Ishikawa (cell line): ENCODE results near the gene CCP110.

Experiments used
- CEBPB ChIP-seq: IDR thresholded peaks from 2 replicates; pipeline ENCODE4 v1.6.1; 2012
- CREB1 ChIP-seq: IDR thresholded peaks from 2 replicates; pipeline ENCODE4 v1.6.1; 2012; ENCODE audit warnings: low read depth
- EGR1 ChIP-seq: IDR thresholded peaks from 2 replicates; pipeline ENCODE4 v1.6.1; 2012
- EP300 ChIP-seq: IDR thresholded peaks from 2 replicates; pipeline ENCODE4 v1.6.1; 2012; ENCODE audit warnings: borderline replicate concordance
- FOXM1 ChIP-seq: IDR thresholded peaks from 2 replicates; pipeline ENCODE4 v1.6.1; 2012; ENCODE audit warnings: low read depth, borderline replicate concordance
- NFIC ChIP-seq: IDR thresholded peaks from 2 replicates; pipeline ENCODE4 v1.6.1; 2012
- RAD21 ChIP-seq: IDR thresholded peaks from 2 replicates; pipeline ENCODE4 v1.6.1; 2012; ENCODE audit warnings: low read depth
- TAF1 ChIP-seq: IDR thresholded peaks from 2 replicates; pipeline ENCODE4 v1.6.1; 2012; ENCODE audit warnings: low read depth, mild to moderate bottlenecking
- TCF12 ChIP-seq: IDR thresholded peaks from 2 replicates; pipeline ENCODE4 v1.6.1; 2012; ENCODE audit warnings: low read depth
- TEAD4 ChIP-seq: IDR thresholded peaks from 2 replicates; pipeline ENCODE4 v1.6.1; 2012
- USF1 ChIP-seq: IDR thresholded peaks from 2 replicates; pipeline ENCODE4 v1.6.1; 2012
- YY1 ChIP-seq: IDR thresholded peaks from 2 replicates; pipeline ENCODE4 v1.6.1; 2012; ENCODE audit warnings: low read depth
- ZBTB7A ChIP-seq: IDR thresholded peaks from 2 replicates; pipeline ENCODE4 v1.6.1; 2012; ENCODE audit warnings: low read depth
- TF ChIP-seq, protein P1 (sequence below): IDR thresholded peaks from 2 replicates; pipeline ENCODE4 v1.6.1; 2012; ENCODE audit warnings: low read depth, mild to moderate bottlenecking
- TF ChIP-seq, protein P2 (sequence below): IDR thresholded peaks from 2 replicates; pipeline ENCODE4 v1.6.1; 2012

The CCP110 gene

DNA sequence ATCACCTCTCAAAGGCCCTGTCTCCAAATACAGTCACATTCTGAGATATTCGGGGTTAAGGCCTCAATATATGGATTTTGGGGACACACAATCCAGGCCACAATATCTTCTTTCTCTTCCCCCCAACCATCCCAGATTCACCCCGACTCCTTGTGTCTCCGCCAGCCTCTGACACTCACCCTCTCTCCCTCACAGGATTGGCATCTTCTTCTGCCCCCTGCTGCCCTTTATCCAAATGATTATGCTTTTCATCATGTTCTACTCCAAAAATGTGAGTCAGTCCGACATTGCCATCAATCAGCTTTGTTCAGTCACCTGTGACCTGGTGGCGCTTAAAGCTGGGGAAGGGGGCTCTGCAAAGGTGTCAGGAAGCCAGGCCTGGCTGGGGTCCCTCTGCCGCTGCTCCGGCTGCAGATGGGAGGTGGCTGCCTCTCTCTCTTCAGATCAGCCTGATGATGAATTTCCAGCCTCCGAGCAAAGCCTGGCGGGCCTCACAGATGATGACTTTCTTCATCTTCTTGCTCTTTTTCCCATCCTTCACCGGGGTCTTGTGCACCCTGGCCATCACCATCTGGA is 36.9 kb upstream of the CCP110 start:
- TF ChIP-seq CEBPB: no peak
- no peak for TF ChIP-seq FOXM1
- TF ChIP-seq RAD21: no peak
- no peak for TF ChIP-seq EP300
- TF ChIP-seq TEAD4: no peak
- TF ChIP-seq CREB1: no peak
- TF ChIP-seq, protein P1, sequence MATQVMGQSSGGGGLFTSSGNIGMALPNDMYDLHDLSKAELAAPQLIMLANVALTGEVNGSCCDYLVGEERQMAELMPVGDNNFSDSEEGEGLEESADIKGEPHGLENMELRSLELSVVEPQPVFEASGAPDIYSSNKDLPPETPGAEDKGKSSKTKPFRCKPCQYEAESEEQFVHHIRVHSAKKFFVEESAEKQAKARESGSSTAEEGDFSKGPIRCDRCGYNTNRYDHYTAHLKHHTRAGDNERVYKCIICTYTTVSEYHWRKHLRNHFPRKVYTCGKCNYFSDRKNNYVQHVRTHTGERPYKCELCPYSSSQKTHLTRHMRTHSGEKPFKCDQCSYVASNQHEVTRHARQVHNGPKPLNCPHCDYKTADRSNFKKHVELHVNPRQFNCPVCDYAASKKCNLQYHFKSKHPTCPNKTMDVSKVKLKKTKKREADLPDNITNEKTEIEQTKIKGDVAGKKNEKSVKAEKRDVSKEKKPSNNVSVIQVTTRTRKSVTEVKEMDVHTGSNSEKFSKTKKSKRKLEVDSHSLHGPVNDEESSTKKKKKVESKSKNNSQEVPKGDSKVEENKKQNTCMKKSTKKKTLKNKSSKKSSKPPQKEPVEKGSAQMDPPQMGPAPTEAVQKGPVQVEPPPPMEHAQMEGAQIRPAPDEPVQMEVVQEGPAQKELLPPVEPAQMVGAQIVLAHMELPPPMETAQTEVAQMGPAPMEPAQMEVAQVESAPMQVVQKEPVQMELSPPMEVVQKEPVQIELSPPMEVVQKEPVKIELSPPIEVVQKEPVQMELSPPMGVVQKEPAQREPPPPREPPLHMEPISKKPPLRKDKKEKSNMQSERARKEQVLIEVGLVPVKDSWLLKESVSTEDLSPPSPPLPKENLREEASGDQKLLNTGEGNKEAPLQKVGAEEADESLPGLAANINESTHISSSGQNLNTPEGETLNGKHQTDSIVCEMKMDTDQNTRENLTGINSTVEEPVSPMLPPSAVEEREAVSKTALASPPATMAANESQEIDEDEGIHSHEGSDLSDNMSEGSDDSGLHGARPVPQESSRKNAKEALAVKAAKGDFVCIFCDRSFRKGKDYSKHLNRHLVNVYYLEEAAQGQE: no peak
- no peak for TF ChIP-seq ZBTB7A

DNA sequence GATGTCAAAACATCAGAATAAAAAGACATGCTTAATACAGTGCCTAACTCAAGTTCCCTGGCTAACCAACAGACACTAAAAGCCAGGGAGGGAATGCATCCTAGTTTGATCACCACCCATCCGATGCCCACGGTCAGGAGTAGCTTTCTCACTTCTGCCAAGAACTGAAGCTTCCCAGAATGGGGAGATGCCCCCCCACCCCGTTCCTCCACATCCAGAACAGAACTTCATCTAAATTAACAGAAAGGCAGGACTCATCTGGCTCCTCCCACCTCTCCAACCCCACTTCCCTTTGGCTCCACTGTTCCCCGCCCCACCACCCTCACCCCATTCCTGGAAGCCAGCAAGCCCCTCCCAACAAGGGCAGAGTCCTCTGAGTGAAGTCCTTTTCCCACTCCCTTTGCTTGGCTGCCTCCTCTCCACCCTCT is 35.5 kb upstream of the CCP110 start:
- TF ChIP-seq EP300 (no peak), TCF12 (no peak), TAF1 (no peak), NFIC (no peak), USF1 (no peak), YY1 (no peak), FOXM1 (no peak), TEAD4 (no peak), ZBTB7A (no peak), CEBPB (no peak), RAD21 (no peak), EGR1 (no peak), CREB1 (no peak)
- TF ChIP-seq, protein P2, sequence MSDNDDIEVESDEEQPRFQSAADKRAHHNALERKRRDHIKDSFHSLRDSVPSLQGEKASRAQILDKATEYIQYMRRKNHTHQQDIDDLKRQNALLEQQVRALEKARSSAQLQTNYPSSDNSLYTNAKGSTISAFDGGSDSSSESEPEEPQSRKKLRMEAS: no peak
- TF ChIP-seq, protein P1: no peak

DNA sequence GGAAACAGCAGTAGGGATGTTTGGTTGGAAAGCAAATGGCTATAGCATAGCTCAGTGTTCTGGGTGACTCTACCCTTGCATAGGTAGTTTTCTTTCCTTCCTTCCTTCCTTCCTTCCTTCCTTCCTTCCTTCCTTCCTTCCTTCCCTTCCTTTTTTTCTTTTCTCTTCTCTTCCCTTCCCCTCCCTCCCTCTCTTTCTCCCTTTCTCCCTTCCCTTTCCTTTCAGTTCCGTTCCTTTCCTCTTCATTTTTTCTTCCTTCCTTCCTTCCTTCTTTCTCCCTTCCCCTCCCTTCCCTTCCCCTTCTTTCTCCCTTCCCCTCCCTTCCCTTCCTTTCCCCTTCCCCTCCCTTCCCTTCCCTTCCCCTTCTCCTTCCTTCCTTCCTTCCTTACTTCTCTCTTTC is 33.1 kb upstream of the CCP110 start:
- TF ChIP-seq EP300: no peak
- TF ChIP-seq RAD21: no peak
- no peak for TF ChIP-seq CEBPB
- TF ChIP-seq, protein P2: no peak
- TF ChIP-seq TCF12: no peak
- no peak for TF ChIP-seq TAF1
- no peak for TF ChIP-seq ZBTB7A

DNA sequence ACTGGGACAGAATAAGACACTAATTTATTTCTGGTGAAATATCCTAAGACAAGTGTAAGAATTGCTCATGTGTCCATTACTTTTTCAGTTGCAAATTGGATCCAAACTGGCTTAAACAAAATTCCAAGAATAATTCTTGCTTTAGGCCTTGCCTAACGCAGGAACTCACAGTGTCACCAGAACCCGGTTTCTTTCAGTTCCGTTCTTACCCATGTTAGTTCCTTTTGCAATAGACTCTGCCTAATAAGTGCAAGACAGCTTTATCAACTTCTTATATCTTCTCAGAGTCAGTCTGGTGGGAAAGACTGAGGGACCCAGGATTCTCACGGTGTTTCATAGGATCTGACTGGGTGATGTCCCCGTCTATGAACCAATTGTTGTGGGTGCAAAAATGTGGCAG is 26.6 kb upstream of the CCP110 start:
- no peak for TF ChIP-seq CEBPB
- TF ChIP-seq FOXM1: no peak
- TF ChIP-seq YY1: no peak
- TF ChIP-seq, protein P1: no peak
- TF ChIP-seq USF1: no peak
- no peak for TF ChIP-seq NFIC
- TF ChIP-seq EGR1: no peak
- no peak for TF ChIP-seq RAD21
- TF ChIP-seq TCF12: no peak
- TF ChIP-seq TAF1: no peak
- TF ChIP-seq CREB1: no peak
- TF ChIP-seq TEAD4: no peak

- TF ChIP-seq, protein P1: no peak
- TF ChIP-seq, protein P2: no peak
- TF ChIP-seq TAF1 (no peak), TEAD4 (no peak), TCF12 (no peak), ZBTB7A (no peak), USF1 (no peak), CEBPB (no peak), YY1 (no peak), FOXM1 (no peak), RAD21 (no peak), CREB1 (no peak), EP300 (no peak), NFIC (no peak)
Observed at GRCh38 chr16:19499006-19499405, 24.7 kb upstream of the CCP110 start.
